Measurements from ENCODE around the gene MOCS3. TPM values are rescaled to one million over a fixed set of nuclear protein-coding genes. Genes with fewer than 3 reads are reported as not detected.

The MOCS3 gene, protein sequence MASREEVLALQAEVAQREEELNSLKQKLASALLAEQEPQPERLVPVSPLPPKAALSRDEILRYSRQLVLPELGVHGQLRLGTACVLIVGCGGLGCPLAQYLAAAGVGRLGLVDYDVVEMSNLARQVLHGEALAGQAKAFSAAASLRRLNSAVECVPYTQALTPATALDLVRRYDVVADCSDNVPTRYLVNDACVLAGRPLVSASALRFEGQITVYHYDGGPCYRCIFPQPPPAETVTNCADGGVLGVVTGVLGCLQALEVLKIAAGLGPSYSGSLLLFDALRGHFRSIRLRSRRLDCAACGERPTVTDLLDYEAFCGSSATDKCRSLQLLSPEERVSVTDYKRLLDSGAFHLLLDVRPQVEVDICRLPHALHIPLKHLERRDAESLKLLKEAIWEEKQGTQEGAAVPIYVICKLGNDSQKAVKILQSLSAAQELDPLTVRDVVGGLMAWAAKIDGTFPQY
- 7.4 and 9.0 TPM in 2 replicates for total RNA-seq

GRCh38 chr20:50958615-50959542 is at the start of gene MOCS3:
MOCS3 (plus strand) TSS chr20:50958818; CDS start chr20:50958843, 25 bp downstream.

DNA sequence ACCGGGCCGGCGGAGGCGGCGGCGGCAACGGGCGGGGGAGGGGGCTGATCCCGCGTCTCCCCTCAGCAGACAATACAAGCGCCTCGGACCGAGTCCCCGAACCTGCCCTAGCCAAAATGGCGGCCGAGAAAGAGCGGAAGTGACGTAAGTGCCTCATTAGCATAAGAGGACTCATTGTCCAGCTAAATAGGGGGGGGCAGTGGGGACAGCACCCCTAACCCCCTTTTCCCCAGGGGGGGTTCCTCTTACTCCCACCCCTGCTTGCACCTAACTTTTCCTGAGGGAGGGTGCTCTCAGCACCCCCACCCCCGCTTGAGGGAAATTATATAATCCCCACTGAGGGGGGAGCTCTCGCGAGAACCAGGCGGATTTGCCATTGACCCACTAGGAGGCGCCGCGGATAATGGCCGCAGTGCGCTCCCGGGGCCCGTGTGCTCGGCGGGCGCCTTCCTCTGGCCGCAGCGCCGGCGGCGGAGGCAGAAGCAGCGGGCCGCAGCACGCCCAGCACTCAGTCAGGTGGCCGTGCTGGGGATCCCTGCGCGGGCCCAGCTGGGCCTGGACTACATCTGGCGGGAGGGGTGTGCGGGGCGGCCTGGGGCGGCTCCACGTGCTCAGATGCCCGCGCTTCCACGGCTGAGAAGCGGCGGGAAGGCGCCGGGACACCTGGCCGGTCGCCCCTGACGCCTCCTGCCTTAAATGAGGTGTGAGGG is 27.2 kb upstream of the MOCS3 start, which contains the start of gene ADNP:
Gene ADNP (minus strand): TSS at position 132 of the 710 bp plus-strand sequence. CDS start 27,441 bp downstream, outside the sequence.

DNA sequence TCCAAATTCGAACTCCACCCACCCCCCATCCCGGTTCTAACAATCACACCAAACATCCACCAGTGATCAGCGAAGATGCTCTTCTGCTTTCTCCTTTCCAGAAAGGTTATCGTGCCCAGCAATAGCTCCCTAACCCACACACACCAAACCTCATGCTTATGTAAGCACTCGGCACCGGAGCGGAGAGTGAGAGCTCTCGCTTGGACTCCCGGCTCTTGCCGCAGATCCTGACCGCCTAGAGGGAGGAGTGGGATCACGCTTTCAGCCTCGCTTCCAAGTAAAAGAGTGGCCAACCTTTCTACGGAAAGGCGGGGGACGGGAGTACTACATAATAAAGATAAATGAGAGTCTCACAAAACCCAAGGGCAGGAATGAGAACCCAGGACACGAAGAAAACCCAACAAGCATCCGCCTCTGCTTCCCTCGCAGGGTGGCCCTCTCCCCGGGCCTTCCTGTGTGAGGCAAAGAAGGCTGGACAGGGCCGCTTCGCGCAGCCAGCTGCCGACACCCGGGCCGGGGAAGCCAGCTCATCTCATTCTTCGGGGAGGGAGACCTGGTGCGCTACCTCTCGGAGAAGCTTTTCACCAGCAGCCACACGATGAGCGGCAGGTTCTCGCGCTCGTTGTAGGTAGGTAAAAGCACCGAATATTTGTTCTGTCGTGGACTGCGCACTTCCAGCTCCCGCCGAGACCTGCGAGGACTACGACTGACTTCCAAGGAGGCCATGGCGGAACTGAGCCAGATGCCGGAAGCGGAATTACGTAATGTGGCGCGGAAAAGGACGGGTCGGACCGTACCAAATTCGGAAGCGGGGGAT is 612 bp upstream of the MOCS3 start, which contains the start of gene DPM1:
Gene DPM1 (minus strand): TSS at position 735 of the 817 bp plus-strand sequence. CDS start 9 bp downstream, at position 726.

Other genes starting within 250 kb of the MOCS3 start
- 0.27 and 0.43 TPM in 2 replicates for gene PARD6B, start 227.2 kb upstream of the MOCS3 start, total RNA-seq
- gene BCAS4, start 163.8 kb upstream of the MOCS3 start, total RNA-seq, result 1.0 and 2.9 TPM in 2 replicates
- 54.0 and 56.4 TPM in 2 replicates for gene ADNP, start 27.4 kb upstream of the MOCS3 start, total RNA-seq
- gene DPM1, start 286 bp upstream of the MOCS3 start, total RNA-seq, result 91.2 and 102 TPM in 2 replicates
- 0.40 and 1.5 TPM in 2 replicates for gene KCNG1, start 64.3 kb downstream of the MOCS3 start, total RNA-seq